Measurements from ENCODE around the gene SDHC. TPM values are rescaled to one million over a fixed set of nuclear protein-coding genes. Genes with fewer than 3 reads are reported as not detected.
"Not testable (repeated sequence)": the region's sequence is repeated elsewhere in the genome, so short reads cannot be mapped to it uniquely, and the experiment has no call there.

SDHC gene
- total RNA-seq, 1 donor from 2014 or later = 201 TPM

DNA sequence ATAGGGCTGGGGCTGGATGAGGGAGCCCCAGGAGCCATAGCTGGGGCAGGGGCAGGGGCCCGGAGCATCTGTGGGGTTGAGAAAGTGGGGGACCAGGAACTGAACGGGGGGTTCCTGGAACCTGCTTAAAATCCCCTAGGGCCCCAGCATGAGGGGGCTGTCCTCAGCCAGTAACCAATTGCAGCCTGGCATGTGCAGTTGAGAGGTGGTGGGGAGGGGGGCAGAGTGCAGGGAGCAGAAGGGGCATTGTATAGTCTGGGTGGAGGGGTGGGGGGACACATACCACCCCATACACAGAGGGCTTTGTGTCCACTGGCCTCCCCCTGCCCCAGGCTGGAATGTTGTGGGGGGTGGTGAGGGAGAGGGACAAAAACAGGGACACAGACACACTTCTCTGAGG, 4.3 kb upstream of the SDHC start, which contains the start of gene MPZ:
TSS of gene MPZ (minus strand) at position 101 of the 400 bp plus-strand sequence. CDS start at position 38, 63 bp downstream.
- no peak for DNase-seq (ENCODE audit: low spot score)

DNA sequence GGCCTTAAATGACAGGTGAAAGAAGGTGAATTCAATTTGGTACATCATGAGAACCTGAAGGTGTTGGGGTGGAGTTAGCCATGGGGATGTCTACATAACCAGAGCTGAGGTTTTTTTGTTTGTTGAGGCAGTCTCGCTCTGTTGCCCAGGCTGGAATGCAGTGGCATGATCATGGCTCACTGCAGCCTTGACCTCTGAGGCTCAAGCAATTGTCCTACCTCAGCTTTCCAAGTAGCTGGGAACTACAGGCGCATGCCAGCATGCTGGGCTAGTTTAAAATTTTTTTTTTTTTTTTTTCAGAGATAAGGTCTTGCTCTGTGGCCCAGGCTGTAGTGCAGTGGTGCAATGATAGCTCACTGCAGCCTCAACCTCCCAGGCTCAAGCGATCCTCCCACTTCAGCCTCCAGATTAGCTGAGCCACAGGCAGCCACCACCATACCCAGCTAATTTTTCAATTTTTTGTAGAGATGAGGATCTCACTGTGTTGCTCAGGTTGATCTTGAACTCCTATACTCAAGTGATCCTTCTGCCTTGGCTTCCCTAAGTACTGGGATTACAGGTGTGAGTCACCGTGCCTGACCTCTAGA, 2.5 kb upstream of the SDHC start:
- DNase-seq (ENCODE audit: low spot score) = no peak

DNA sequence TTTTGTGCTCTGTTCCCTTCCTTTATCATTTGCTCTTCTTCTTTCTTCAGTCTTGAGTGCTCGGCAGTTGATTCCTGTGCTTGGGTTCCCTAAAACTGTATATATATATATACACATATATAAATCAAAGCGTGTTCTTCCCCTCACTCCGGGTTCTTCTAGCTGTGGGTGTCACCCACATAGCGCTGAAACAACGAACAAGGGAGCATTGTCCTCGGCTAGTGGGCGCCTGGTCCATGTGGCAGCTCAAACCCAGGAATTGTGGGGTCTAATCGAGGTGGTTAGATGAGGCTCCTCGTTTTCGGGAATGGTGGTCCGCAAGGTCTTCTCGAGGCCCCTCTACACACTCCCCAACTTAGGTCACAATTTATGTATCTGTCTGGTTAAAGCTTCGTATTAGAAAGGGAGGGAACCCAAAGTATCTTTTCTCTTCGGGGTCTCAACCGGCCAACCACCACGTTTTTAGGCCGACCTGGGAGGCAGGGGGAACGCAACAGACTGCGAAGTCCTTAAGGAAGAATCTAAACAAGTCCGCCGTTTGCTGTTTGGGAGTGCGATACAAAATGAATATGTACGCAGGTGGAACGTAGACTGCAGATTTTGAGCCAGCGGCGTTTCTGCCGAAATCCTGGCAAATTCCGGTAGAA, 504 bp upstream of the SDHC start:
- no peak for DNase-seq (ENCODE audit: low spot score)

DNA sequence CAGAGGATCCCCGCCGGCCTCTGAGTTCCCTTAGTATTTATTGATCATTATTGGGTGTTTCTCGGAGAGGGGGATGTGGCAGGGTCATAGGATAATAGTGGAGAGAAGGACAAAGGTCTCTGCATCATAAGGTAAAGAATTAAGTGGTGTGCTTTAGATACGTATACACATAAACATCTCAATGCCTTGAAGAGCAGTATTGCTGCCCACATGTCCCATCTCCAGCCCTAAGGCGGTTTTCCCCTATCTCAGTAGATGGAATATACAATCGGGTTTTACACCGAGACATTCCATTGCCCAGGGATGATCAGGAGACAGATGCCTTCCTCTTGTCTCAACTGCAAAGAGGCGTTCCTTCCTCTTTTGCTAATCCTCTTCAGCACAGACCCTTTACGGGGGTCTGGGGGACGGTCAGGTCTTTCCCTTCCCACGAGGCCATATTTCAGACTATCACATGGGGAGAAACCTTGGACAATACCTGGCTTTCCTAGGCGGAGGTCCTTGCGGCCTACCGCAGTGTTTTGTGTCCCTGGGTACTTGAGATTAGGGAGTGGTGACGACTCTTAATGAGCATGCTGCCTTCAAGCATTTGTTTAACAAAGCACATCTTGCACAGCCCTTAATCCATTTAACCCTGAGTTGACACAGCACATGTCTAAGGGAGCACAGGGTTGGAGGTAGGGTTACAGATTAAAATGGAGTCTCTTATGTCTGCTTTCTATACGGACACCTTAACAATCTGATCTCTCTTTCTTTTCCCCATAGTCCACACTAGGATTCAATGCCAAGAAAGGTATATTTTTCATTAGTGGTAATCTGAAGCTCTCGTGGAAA, 1.9 kb downstream of the SDHC start:
- DNase-seq (ENCODE audit: low spot score) = not testable (repeated sequence)

DNA sequence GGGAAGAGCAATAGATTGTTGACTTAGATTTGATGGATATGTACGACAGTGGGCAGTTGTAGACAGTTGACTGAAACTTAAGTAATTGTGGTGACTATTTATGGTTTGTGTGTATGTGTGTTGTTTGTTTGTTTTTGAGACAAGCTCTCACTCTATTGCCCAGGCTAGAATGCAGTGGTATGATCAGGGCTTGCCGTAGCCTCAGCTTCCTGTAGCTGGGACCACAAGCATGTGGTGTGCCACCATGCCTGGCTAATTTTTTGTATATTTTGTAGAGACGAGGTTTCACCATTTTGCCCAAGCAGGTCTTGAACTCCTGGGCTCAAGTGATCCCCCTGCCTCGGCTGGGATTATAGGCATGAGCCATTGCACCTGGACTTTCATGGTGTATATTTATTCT, 9.8 kb downstream of the SDHC start:
- DNase-seq (ENCODE audit: low spot score) = no peak

DNA sequence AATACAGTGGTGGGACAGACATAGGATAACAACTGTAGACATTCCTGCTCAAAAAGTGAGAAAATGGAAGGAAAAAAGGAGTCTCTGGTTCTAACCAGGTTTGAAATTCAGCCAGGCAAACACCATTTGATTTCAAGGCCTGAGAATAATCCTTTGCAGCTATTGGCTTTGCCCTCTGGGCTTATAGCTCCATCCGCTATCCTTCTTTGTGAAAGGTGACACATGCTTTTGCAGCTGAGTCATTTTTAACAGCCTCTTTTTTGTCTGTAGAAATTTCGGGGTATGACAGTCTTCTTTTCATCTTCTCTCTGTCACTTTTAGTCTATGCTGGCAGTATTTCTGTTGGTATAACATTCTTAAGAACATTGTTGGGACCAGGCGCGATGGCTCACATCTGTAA, 16.2 kb downstream of the SDHC start:
- no peak for DNase-seq (ENCODE audit: low spot score)

DNA sequence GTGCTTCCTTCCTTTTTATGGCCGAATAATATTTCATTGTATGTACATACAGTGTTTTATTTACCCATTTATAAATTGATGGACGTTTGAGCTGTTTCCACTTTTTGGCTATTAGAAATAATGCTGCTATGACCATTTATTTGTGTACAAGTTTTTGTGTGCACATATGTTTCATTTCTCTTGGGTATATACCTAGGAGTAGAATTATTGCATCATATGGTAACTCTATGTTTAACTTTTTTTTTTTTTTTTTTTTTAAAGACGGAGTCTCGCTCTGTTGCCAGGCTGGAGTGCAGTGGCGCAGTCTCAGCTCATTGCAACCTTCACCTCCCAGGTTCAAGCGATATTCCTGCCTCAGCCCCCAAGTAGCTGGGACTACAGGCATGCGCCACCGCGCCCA, 19.0 kb downstream of the SDHC start:
- no peak for DNase-seq (ENCODE audit: low spot score)

DNA sequence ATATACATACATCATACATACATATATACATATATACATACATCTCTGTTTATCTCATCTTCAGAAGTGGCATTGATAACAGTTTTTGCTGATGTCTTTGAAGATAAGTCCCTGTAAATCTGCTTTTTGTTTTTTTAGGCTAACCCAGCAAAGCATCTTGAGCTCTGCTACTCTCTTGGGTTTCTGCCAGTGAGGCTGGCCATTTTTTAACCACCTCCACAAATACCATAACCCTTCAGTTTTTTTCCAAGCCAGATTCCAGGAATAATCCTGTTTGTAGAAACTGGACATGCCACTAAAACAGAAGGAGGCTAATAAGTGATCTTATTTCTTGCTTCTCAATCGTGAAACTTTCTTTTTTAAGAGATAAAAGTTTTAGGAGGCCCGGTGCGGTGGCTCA, 21.6 kb downstream of the SDHC start:
- DNase-seq (ENCODE audit: low spot score) = no peak

DNA sequence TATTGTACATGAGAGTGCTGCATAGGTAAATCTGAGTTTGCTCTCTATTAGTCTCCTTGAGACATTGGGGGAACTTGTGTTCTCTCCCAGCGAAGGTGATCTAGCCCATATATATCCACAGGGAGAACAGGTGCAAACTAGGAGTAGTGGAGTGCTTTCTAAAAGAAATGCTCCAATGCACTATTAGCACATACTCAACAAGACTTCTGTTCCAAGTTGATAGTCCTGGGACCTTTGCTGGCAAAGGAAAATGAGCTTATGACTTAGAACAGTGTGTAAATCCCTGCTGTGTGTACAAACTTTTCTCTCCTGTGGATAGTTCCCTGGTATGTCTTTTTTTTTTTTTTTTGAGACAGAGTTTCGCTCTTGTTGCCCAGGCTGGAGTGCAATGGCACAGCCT, 28.0 kb downstream of the SDHC start:
- no peak for DNase-seq (ENCODE audit: low spot score)

DNA sequence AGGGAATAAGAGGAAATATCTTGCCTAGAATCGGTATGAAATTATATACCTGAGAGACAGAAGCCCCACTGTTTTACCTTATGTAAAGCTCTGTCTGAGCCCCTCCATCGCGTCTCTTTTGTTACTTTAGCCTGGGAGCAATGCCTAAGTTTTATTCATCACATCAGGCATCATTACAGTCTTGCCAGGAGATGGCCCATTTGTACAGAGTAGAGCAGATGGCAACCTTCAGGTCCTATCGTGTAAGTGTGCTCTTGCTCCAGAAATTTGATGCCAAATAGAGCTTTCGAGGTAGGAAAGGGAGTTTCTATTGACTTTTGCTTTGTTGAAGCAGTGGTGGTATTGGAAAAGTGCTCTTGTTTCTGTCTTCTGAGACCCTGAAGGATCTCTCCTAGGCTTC, 28.6 kb downstream of the SDHC start:
- DNase-seq (ENCODE audit: low spot score) = no peak

DNA sequence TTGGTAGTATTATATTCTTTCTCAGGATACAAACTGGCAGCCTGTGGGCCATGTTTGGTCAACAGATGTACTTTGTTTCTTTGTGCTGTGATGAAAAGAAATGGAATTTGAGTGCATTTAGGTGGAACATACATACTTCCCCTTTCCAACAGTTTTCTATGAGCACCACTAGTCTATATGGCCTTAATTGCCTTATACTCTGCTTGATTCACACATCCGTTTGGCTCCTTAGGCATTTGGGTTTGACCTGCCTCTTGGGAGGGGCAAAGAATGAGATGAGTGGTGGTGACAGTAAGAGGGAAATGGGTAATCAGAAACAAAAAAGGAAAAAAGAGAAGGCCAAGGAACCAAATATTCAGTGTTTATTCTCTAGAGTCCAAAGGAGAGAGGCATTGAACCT, 36.5 kb downstream of the SDHC start:
- DNase-seq (ENCODE audit: low spot score) = no peak

DNA sequence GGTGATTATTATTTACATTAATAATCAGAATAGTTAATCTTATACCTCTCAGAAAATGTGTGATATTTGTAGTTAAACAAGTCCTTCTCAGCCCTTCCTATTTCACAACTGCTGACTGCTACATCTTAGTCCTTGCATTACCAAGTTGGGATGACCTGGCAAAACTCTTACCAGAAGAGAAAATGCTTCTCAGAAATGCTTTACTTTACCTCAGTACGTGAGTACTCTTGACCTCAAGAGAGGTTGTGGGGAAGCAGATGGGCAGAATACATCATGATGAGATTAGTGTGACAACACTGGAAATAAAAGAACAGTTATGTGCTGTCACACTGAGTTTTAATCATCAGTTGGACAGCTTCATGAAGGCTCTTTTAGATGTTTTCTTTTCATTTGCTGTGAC, 37.3 kb downstream of the SDHC start:
- no peak for DNase-seq (ENCODE audit: low spot score)

DNA sequence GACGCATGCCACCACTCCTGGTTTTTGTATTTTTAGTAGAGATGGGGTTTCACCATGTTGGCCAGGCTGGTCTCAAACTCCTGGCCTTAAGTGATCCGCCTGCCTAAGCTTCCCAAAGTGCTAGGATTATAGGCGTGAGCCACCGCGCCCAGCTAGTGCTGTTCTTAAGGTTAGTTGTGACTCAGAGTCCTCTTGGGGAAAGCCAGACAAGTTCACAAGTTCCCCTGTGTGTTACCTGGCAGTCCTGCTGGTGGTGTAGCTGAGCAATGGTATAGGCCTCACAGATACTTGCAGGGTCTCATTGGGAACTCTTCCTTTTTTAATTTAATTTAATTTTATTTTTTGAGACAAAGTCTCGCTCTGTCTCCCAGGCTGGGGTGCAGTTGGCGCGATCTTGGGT, 42.9 kb downstream of the SDHC start:
- no peak for DNase-seq (ENCODE audit: low spot score)

DNA sequence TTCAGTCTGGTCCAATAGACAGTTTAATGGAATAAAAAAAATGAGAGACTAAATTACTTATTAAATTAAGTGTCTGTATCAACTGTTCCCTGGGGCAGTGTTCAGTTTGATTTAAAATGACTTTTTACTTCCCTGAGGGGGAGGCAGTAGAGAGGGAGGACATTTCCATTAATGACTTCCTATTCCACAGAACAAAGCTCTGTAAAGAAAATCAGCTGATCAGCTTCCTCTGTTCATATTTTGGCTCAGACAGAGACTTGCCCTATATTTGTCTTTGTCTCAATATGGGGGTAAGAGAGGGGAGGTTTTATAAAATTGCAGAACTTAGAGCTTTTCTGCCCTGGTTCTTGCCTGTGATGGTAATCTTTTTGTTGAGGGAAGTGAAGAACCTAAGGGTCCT, 45.1 kb downstream of the SDHC start:
- DNase-seq (ENCODE audit: low spot score) = no peak

DNA sequence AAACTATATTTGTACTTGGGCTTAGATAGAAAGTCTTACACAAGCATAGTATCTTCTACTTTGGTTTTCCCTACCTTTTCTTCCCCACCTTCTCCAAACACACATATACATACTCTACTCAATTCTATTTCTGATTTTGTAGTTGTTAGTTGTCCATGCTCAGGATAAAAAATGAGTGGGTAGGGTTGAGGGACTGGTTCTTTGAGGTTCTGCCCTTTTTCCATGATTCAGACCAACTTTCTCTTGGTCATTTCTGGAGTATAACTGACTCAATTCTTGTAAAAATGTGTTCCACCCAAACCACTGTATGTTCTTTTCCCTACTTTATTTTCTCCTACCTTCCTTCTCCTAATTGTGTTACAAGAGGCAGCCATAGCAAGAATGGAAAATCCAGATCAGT, 50.2 kb downstream of the SDHC start:
- DNase-seq (ENCODE audit: low spot score) = no peak

DNA sequence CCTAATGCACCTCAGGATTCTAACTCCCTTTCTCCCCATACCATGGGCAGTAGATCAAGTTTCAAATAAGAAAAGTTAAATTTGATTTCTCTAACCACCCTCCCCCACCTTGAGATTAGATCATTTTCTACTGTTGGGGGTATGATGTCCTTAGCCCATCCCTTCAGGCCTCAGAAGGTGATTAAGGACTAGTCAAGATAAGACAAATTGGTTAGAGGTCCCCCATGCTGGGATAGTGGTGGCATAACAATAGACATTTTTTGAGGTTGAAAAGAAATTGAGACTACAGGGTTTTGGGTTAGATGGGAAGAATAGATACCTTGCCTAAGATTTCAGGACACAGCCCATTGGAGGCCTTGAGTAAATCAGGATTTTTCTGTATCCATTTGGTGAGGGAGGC, 51.0 kb downstream of the SDHC start:
- DNase-seq (ENCODE audit: low spot score) = no peak

DNA sequence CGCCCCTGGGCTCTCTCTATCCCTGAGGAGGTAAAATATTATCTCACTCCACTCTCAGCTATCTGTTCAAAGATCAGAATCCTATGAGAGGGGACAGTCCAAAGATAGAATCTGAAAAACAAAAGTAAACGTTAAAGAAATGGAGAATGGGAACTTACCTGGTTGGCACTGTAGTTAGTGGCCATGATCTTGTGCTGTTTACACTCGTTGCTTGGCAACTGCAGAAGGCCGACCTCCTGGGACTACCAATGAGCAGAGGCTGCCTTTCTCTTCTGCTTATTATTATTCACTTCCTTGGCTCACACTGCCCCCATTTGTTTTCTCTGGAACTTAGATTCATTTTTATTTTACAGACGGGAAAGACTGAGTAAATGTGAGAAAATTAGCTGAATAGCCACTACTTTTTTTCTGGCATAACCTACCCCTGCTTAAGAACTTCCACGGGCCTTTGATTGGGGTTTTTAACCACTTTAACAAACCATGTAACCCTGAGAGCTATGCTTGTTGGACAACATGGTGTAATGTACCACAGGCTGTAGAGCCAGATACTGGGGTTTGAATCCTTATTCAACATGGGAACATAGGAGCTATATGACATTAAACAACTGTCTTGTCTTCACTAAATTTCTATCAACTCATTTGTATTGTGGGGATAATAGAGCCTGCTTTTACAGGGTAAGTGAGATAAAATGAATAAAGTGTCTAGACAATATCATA, 53.7 kb downstream of the SDHC start, which contains the start of gene CFAP126:
TSS of gene CFAP126 (minus strand) at position 193 of the 717 bp plus-strand sequence. CDS start at position 185, 8 bp downstream.
- DNase-seq (ENCODE audit: low spot score) = no peak

DNA sequence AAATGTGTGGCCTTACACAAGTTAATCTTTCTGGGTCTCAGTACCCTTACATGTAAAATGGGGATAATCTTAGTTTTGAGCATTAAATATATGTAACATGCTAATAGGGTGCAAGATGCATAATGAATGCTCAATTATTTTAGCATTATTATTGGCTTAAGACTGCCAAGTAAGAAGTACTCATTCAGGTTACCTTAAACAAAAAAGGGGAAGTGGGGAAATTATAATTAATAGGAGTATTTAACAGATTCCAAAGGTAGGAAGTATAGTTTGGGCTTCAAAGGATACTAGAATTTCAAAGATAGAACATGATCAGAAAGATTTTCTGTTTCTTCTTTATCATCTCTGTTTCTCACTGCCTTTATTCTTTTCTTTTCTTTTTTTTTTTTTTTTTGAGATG, 59.3 kb downstream of the SDHC start:
- no peak for DNase-seq (ENCODE audit: low spot score)

DNA sequence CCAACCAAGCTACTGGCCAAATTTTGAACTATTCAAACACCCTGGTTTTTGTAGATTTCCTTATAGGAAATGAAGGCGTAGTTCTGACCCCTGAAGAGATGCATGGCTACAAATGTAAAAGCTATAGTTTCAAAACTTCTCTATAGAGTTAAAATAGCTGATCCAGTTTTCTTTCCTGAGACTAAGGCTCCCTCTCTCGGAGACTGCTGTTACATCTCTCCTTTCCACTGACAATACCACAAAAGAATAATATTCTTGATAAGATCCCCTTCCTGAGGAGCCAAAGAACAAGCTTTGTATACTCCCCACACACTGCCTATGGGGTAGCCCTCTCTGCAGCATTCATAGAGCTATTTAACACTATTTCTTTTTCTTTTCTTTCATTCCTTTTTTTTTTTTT, 60.2 kb downstream of the SDHC start:
- no peak for DNase-seq (ENCODE audit: low spot score)

DNA sequence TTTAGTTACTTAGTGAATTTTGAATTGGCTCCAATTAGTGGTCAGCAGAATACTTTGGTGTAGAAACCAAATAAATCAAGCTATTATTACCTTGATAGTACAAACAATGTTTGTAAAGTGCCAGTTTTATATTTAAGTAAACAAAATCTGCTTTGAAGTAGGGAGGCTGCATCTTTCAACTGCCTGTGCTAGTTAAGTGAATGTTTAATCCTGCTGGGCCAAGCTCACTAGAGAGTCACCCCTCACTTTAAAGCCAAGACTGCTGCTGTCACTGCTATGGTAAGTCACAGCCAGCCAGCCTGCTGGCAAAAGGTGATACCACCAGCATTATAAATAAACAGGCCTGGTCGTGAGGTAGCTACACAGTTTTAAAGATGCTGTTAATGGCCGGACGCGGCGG, 63.8 kb downstream of the SDHC start:
- DNase-seq (ENCODE audit: low spot score) = no peak

DNA sequence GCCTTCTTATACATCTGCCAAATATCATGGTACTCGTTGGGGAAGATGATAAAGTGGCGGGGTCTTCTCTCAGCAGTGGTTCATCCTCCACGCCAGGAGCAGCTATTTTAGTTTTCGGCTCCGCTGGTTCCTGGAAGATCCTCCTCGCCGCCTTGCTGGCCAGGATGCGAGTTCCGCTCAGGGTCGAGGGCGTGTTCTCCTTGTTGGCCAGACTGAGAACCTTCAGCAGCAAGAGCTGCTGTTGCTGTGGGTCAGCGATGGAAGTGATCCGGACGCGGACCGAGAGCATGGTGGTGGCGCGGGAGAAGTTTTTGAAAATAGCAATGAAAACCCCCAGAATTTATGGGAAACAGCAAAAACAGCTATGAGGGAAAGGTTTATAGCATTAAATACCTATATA, 64.9 kb downstream of the SDHC start:
- DNase-seq (ENCODE audit: low spot score) = no peak

DNA sequence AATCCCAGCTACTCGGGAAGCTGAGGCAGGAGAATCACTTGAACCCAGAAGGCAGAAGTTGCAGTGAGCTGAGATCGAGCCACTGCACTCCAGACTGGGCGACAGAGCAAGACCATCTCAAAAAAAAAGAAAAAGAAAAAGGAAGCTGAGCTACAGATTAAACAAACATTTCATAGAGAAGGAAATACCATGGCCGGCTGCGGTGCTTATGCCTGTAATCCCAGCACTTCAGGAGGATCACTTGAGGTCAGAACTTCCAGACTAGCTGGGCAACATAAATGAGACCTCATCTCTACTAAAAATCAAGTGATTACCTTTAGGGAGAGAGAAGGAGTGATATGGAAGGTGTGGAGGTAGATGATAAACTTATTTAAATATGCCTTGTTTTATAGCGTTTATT, 67.5 kb downstream of the SDHC start:
- DNase-seq (ENCODE audit: low spot score) = no peak

Measured in mesenteric fat pad (tissue), 1 donor.